HG03378 (cell line): ENCODE data around the gene SH3PXD2B.

Source experiments
- ATAC-seq: cut with Tn5 transposase; IDR thresholded peaks from one replicate; pipeline ENCODE4 v1.9.1; 2021; ENCODE audit warnings: mild to moderate bottlenecking, moderate library complexity; ENCODE audit not compliant: unreplicated experiment

Gene SH3PXD2B

GRCh38 chr5:172454358-172455086 is at the start of gene SH3PXD2B:
SH3PXD2B (minus strand) TSS chr5:172454525; CDS start chr5:172454352, 173 bp downstream.
- ATAC-seq: no peak

GRCh38 chr5:172502969-172503368 is 48.6 kb upstream of the SH3PXD2B start:
- no peak for ATAC-seq

GRCh38 chr5:172502410-172502809 is 48.1 kb upstream of the SH3PXD2B start:
- no peak for ATAC-seq

GRCh38 chr5:172501708-172502320 is 47.5 kb upstream of the SH3PXD2B start:
- ATAC-seq: no peak

- ATAC-seq: no peak
These were observed 45.0 kb upstream of the SH3PXD2B start for GRCh38 chr5:172499287-172499686.

GRCh38 chr5:172498431-172499129 is 44.3 kb upstream of the SH3PXD2B start:
- no peak for ATAC-seq

GRCh38 chr5:172497591-172498255 is 43.4 kb upstream of the SH3PXD2B start:
- ATAC-seq: no peak

- no peak for ATAC-seq
These were observed 42.5 kb upstream of the SH3PXD2B start for GRCh38 chr5:172496671-172497371.

- no peak for ATAC-seq
These were observed 40.5 kb upstream of the SH3PXD2B start for GRCh38 chr5:172494630-172495505.

- ATAC-seq: no peak
These were observed 39.6 kb upstream of the SH3PXD2B start for GRCh38 chr5:172493906-172494305.

- ATAC-seq: no peak
These were observed 39.1 kb upstream of the SH3PXD2B start for GRCh38 chr5:172493461-172493860.

GRCh38 chr5:172493002-172493401 is 38.7 kb upstream of the SH3PXD2B start:
- ATAC-seq: no peak

- ATAC-seq: no peak
These were observed 37.9 kb upstream of the SH3PXD2B start for GRCh38 chr5:172492097-172492840.

- ATAC-seq: no peak
These were observed 37.2 kb upstream of the SH3PXD2B start for GRCh38 chr5:172491481-172491880.

GRCh38 chr5:172490514-172491461 is 36.5 kb upstream of the SH3PXD2B start:
- no peak for ATAC-seq

GRCh38 chr5:172488221-172488620 is 33.9 kb upstream of the SH3PXD2B start:
- no peak for ATAC-seq

GRCh38 chr5:172487671-172488070 is 33.3 kb upstream of the SH3PXD2B start:
- no peak for ATAC-seq

GRCh38 chr5:172486912-172487311 is 32.6 kb upstream of the SH3PXD2B start:
- ATAC-seq: no peak
